ENCODE data around the gene CBLN3. TPM values are rescaled to one million over a fixed set of nuclear protein-coding genes. Genes with fewer than 3 reads are reported as not detected.
A peak's percentile ranks its signal among the peaks of the same experiment; 100 is the strongest.
"Not testable (repeated sequence)": the region's sequence is repeated elsewhere in the genome, so short reads cannot be mapped to it uniquely, and the experiment has no call there.

CBLN3 gene
- total RNA-seq (2.6 and 5.3 TPM in 2 replicates), polyA plus RNA-seq (2.6 and 2.7 TPM in 2 replicates), polyA minus RNA-seq (ENCODE audit: low replicate concordance) (1.6 and 11.8 TPM in 2 replicates)
- 3.2 and 4.9 TPM in 2 replicates for polyA plus RNA-seq (2012)

GRCh38 chr14:24429395-24430142, at the start of gene CBLN3, which contains the start of gene KHNYN:
TSS of gene CBLN3 (minus strand) at chr14:24429668. CDS start at chr14:24429054, 614 bp downstream.
TSS of gene KHNYN (plus strand) at chr14:24429954. CDS start at chr14:24430731, 777 bp downstream.
- H3K79me2 ChIP-seq (ENCODE audit: control insufficient read depth, insufficient read depth, low read length): peaks cover 17% of the 10 kb centered on the region
- H3K27me3 ChIP-seq (ENCODE audit: control insufficient read depth, insufficient read depth, low read length): no peaks in the 10 kb centered on the region
- peak within 1 kb of the TSS; percentile 82 to 97 (median 92) for H3K4me3 ChIP-seq (replicated peaks in 1 of 4; ENCODE audit: control extremely low read depth in 1 of 4, insufficient read depth in 1 of 4, low read depth in 3 of 4, low read length in 4 of 4)
- no peaks in the 10 kb centered on the region for H4K20me1 ChIP-seq (ENCODE audit: control insufficient read depth, extremely low read depth, insufficient read depth, low read length)
- H2AFZ ChIP-seq (ENCODE audit: low read length): peak within 1 kb of the TSS; percentile 12
- H3K4me1 ChIP-seq (ENCODE audit: control insufficient read depth, extremely low read depth, insufficient read depth, low read length): peaks cover 9% of the 10 kb centered on the region
- H3K9me3 ChIP-seq (ENCODE audit: control insufficient read depth, insufficient read depth, low read depth, low read length): no peaks in the 10 kb centered on the region
- peak within 1 kb of the TSS; percentile 95 for H3K4me2 ChIP-seq (ENCODE audit: extremely low read depth, insufficient read depth, low read length)
- peak within 1 kb of the TSS; percentile 89 for H3K9ac ChIP-seq (ENCODE audit: insufficient read depth, low read length)
- peak; percentile 93 to 95 for DNase-seq (ENCODE audit: low read depth in 2 of 2)
- H3K27ac ChIP-seq (ENCODE audit: insufficient read depth, low read length): peak within 1 kb of the TSS; percentile 97
- no peak for TF ChIP-seq CTCF (conservative IDR thresholded peaks at IDR 0.05 in 1 of 2, IDR thresholded peaks at IDR 0.05 in 1 of 2; ENCODE audit: low read depth in 1 of 2, low read length in 2 of 2)
- no peak for TF ChIP-seq EZH2 (IDR thresholded peaks at IDR 0.05; ENCODE audit: low read length, missing control alignments)
- peaks cover 13% of the 10 kb centered on the region for H3K36me3 ChIP-seq (ENCODE audit: control insufficient read depth, insufficient read depth, low read length)

GRCh38 chr14:24475261-24475660, 45.8 kb upstream of the CBLN3 start:
- DNase-seq (ENCODE audit: low read depth in 2 of 2): no peak
- H3K4me1 ChIP-seq (ENCODE audit: control insufficient read depth, extremely low read depth, insufficient read depth, low read length): no peaks in the 10 kb centered on the region
- no peaks in the 10 kb centered on the region for H3K9me3 ChIP-seq (ENCODE audit: control insufficient read depth, insufficient read depth, low read depth, low read length)
- H3K27ac ChIP-seq (ENCODE audit: insufficient read depth, low read length): no peak overlapping the region
- H2AFZ ChIP-seq (ENCODE audit: low read length): no peak overlapping the region
- H3K4me2 ChIP-seq (ENCODE audit: extremely low read depth, insufficient read depth, low read length): no peak overlapping the region
- no peak overlapping the region for H3K4me3 ChIP-seq (replicated peaks in 1 of 4; ENCODE audit: control extremely low read depth in 1 of 4, insufficient read depth in 1 of 4, low read depth in 3 of 4, low read length in 4 of 4)
- no peaks in the 10 kb centered on the region for H3K79me2 ChIP-seq (ENCODE audit: control insufficient read depth, insufficient read depth, low read length)
- no peaks in the 10 kb centered on the region for H3K36me3 ChIP-seq (ENCODE audit: control insufficient read depth, insufficient read depth, low read length)
- H4K20me1 ChIP-seq (ENCODE audit: control insufficient read depth, extremely low read depth, insufficient read depth, low read length): no peaks in the 10 kb centered on the region
- H3K9ac ChIP-seq (ENCODE audit: insufficient read depth, low read length): no peak overlapping the region
- TF ChIP-seq CTCF (conservative IDR thresholded peaks at IDR 0.05 in 1 of 2, IDR thresholded peaks at IDR 0.05 in 1 of 2; ENCODE audit: low read depth in 1 of 2, low read length in 2 of 2) (no peak), EZH2 (IDR thresholded peaks at IDR 0.05; ENCODE audit: low read length, missing control alignments) (no peak)
- H3K27me3 ChIP-seq (ENCODE audit: control insufficient read depth, insufficient read depth, low read length): no peaks in the 10 kb centered on the region

- TF ChIP-seq EZH2 (IDR thresholded peaks at IDR 0.05; ENCODE audit: low read length, missing control alignments) (no peak), CTCF (conservative IDR thresholded peaks at IDR 0.05 in 1 of 2, IDR thresholded peaks at IDR 0.05 in 1 of 2; ENCODE audit: low read depth in 1 of 2, low read length in 2 of 2) (no peak)
- no peaks in the 10 kb centered on the region for H3K27me3 ChIP-seq (ENCODE audit: control insufficient read depth, insufficient read depth, low read length)
Measured at GRCh38 chr14:24473211-24473610, 43.7 kb upstream of the CBLN3 start.

GRCh38 chr14:24470450-24470849, 41.0 kb upstream of the CBLN3 start:
- H3K4me2 ChIP-seq (ENCODE audit: extremely low read depth, insufficient read depth, low read length); H3K36me3 ChIP-seq (ENCODE audit: control insufficient read depth, insufficient read depth, low read length); DNase-seq (ENCODE audit: low read depth in 2 of 2); H3K27ac ChIP-seq (ENCODE audit: insufficient read depth, low read length); H3K9me3 ChIP-seq (ENCODE audit: control insufficient read depth, insufficient read depth, low read depth, low read length); H3K27me3 ChIP-seq (ENCODE audit: control insufficient read depth, insufficient read depth, low read length); H3K4me1 ChIP-seq (ENCODE audit: control insufficient read depth, extremely low read depth, insufficient read depth, low read length); H3K4me3 ChIP-seq (replicated peaks in 1 of 4; ENCODE audit: control extremely low read depth in 1 of 4, insufficient read depth in 1 of 4, low read depth in 3 of 4, low read length in 4 of 4); H4K20me1 ChIP-seq (ENCODE audit: control insufficient read depth, extremely low read depth, insufficient read depth, low read length); H2AFZ ChIP-seq (ENCODE audit: low read length); H3K9ac ChIP-seq (ENCODE audit: insufficient read depth, low read length); H3K79me2 ChIP-seq (ENCODE audit: control insufficient read depth, insufficient read depth, low read length): not testable (repeated sequence)

More at GRCh38 chr14:24473211-24473610, 43.7 kb upstream of the CBLN3 start:
- Histone ChIP-seq H3K4me2 (ENCODE audit: extremely low read depth, insufficient read depth, low read length) (no peak overlapping the region), H3K27ac (ENCODE audit: insufficient read depth, low read length) (no peak overlapping the region), H3K4me3 (replicated peaks in 1 of 4; ENCODE audit: control extremely low read depth in 1 of 4, insufficient read depth in 1 of 4, low read depth in 3 of 4, low read length in 4 of 4) (no peak overlapping the region), H3K9ac (ENCODE audit: insufficient read depth, low read length) (no peak overlapping the region), H3K4me1 (ENCODE audit: control insufficient read depth, extremely low read depth, insufficient read depth, low read length) (no peaks in the 10 kb centered on the region), H3K79me2 (ENCODE audit: control insufficient read depth, insufficient read depth, low read length) (no peaks in the 10 kb centered on the region), H4K20me1 (ENCODE audit: control insufficient read depth, extremely low read depth, insufficient read depth, low read length) (no peaks in the 10 kb centered on the region), H3K36me3 (ENCODE audit: control insufficient read depth, insufficient read depth, low read length) (no peaks in the 10 kb centered on the region), H2AFZ (ENCODE audit: low read length) (no peak overlapping the region), H3K9me3 (ENCODE audit: control insufficient read depth, insufficient read depth, low read depth, low read length) (no peaks in the 10 kb centered on the region)
- DNase-seq (ENCODE audit: low read depth in 2 of 2): no peak

All from fibroblast of lung (primary cell).